ENCODE measurements around the gene GMPPA.
A peak's percentile ranks its signal among the peaks of the same experiment; 100 is the strongest.

GMPPA gene

DNA sequence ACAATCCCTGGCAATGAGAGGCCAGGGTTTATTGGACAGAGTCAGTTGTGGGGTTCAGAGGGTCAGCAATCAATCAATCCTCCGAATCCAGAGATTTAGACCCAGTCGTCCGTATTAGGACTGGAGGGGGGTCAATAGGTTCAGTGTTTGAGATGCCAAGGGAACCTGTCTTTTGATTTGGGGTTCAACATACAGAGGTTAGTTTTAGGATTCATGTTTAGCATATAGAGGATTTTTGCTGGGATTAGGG lies 292 bp downstream of the GMPPA start:
- Histone ChIP-seq H3K4me1 (ENCODE audit: insufficient read depth, low read length) (peaks cover 39% of the 10 kb centered on the region), H3K9ac (ENCODE audit: low read length) (peak overlapping the region; percentile 89), H3K36me3 (ENCODE audit: insufficient read depth, low read length) (peaks cover 18% of the 10 kb centered on the region), H3K27me3 (ENCODE audit: control insufficient read depth in 1 of 2, insufficient read depth in 2 of 2, low read length in 2 of 2) (no peaks in the 10 kb centered on the region), H3K27ac (ENCODE audit: low read depth, low read length) (peak overlapping the region; percentile 95), H3K4me3 (ENCODE audit: low read depth in 1 of 2, low read length in 2 of 2) (peak overlapping the region; percentile 49 to 83), H3K9me3 (ENCODE audit: low read length) (no peaks in the 10 kb centered on the region)

DNA sequence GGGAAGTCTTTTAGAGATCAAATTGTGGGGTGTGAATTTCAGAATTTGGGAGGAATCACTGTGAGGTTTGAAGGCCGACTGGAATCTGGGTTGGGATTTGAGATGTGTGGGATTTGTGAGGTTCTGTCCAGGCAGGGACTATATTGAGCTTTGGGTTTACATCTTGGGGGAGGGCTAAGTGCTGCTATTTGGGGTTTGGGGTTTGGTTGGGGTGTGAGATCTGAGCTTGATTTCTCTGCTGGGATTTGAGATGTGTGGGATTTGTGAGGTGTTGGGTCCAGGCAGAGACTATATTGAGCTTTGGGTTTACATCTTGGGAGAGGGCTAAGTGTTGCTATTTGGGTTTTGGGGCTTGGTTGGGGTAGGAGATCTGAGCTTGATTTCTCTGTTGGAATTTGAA lies 864 bp downstream of the GMPPA start:
- no peak overlapping the region for H3K27ac ChIP-seq (ENCODE audit: low read depth, low read length)
- no peaks in the 10 kb centered on the region for H3K9me3 ChIP-seq (ENCODE audit: low read length)
- peak overlapping the region in 1 of 2 donors; percentile 83 for H3K4me3 ChIP-seq (ENCODE audit: low read depth in 1 of 2, low read length in 2 of 2)
- peaks cover 39% of the 10 kb centered on the region for H3K4me1 ChIP-seq (ENCODE audit: insufficient read depth, low read length)
- no peak overlapping the region for H3K9ac ChIP-seq (ENCODE audit: low read length)
- H3K36me3 ChIP-seq (ENCODE audit: insufficient read depth, low read length) = peaks cover 24% of the 10 kb centered on the region
- H3K27me3 ChIP-seq (ENCODE audit: control insufficient read depth in 1 of 2, insufficient read depth in 2 of 2, low read length in 2 of 2) = no peaks in the 10 kb centered on the region

DNA sequence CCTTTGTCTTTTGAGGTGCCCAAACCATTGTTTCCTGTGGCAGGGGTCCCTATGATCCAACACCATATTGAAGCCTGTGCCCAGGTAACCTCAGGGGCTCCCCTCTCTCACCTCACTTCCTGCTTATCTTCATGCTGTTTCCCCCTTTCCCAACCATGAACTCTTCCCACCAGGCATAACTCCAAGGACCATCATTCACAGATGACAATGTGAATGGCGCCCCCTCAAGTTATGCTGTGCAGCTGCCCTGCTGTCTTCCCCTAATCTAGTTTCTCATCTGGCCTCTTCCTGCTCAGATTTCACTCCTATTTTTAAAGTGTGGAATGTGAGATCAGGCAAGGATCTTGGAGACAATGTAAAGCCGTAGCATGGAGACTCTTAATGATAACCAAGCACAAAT lies 1.4 kb downstream of the GMPPA start:
- no peaks in the 10 kb centered on the region for H3K27me3 ChIP-seq (ENCODE audit: control insufficient read depth in 1 of 2, insufficient read depth in 2 of 2, low read length in 2 of 2)
- peaks cover 35% of the 10 kb centered on the region for H3K4me1 ChIP-seq (ENCODE audit: insufficient read depth, low read length)
- H3K9ac ChIP-seq (ENCODE audit: low read length) = no peak overlapping the region
- no peak overlapping the region for H3K4me3 ChIP-seq (ENCODE audit: low read depth in 1 of 2, low read length in 2 of 2)
- H3K27ac ChIP-seq (ENCODE audit: low read depth, low read length) = no peak overlapping the region
- H3K9me3 ChIP-seq (ENCODE audit: low read length) = no peaks in the 10 kb centered on the region
- H3K36me3 ChIP-seq (ENCODE audit: insufficient read depth, low read length) = peaks cover 30% of the 10 kb centered on the region

DNA sequence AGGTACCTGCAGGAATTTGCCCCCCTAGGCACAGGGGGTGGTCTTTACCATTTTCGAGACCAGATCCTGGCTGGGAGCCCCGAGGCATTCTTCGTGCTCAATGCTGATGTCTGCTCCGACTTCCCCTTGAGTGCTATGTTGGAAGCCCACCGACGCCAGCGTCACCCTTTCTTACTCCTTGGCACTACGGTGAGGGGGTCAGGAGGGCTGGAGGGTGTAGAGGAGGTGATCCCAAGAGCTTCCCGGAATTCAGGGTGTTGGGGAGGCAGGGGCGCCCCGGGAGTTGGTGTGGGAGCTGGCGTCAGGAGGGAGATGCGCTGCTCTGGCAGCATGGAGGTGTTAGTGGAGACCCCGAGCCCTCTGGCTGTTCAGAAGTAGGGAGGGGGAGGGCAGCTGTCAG lies 3.2 kb downstream of the GMPPA start:
- peaks cover 43% of the 10 kb centered on the region for H3K36me3 ChIP-seq (ENCODE audit: insufficient read depth, low read length)
- peaks cover 20% of the 10 kb centered on the region for H3K4me1 ChIP-seq (ENCODE audit: insufficient read depth, low read length)
- H3K9ac ChIP-seq (ENCODE audit: low read length) = no peak overlapping the region
- H3K9me3 ChIP-seq (ENCODE audit: low read length) = no peaks in the 10 kb centered on the region
- H3K27ac ChIP-seq (ENCODE audit: low read depth, low read length) = no peak overlapping the region
- no peak overlapping the region for H3K4me3 ChIP-seq (ENCODE audit: low read depth in 1 of 2, low read length in 2 of 2)
- H3K27me3 ChIP-seq (ENCODE audit: control insufficient read depth in 1 of 2, insufficient read depth in 2 of 2, low read length in 2 of 2) = no peaks in the 10 kb centered on the region

DNA sequence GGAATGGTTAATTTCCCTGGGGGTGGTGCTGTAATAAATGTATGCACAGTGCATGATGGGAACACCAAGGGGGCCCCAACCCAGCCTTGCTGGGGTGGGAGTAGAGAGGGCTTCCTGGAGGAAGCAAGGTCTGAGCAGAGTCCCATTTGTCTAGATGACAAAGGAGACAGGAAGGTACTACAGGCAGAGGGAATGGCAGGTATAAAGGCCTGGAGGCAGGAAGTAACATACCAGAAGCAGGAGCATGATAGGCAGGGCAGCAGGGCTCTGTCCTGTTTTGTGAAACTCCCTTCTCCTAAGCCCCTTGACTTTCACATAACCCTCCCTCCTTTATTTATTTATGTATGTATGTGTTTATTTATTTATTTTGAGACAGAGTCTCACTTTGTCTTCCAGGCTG lies 3.9 kb downstream of the GMPPA start:
- Histone ChIP-seq H3K4me3 (ENCODE audit: low read depth in 1 of 2, low read length in 2 of 2) (no peak overlapping the region), H3K9me3 (ENCODE audit: low read length) (no peaks in the 10 kb centered on the region), H3K9ac (ENCODE audit: low read length) (no peak overlapping the region), H3K36me3 (ENCODE audit: insufficient read depth, low read length) (peaks cover 43% of the 10 kb centered on the region), H3K27me3 (ENCODE audit: control insufficient read depth in 1 of 2, insufficient read depth in 2 of 2, low read length in 2 of 2) (no peaks in the 10 kb centered on the region), H3K4me1 (ENCODE audit: insufficient read depth, low read length) (peaks cover 12% of the 10 kb centered on the region), H3K27ac (ENCODE audit: low read depth, low read length) (no peak overlapping the region)

DNA sequence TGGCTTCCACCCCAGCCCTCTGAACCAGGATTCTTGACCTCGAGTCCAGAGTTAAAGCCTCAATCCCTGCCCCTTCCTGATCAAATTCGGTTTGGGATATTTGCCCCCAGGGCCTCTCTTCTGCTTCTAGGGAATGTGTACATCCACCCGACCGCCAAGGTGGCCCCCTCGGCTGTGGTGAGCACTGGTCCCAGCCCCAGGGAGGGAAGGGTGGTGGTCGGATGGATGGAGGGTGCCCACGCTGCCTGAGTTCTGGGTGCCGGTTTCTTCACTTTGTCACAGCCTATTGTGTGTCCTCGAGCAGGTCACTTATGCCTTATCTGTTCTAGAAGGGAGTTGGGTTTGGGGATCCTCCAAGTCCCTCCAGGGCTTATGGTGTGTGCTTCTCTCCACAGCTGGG lies 6.9 kb downstream of the GMPPA start:
- peaks cover 13% of the 10 kb centered on the region for H3K4me1 ChIP-seq (ENCODE audit: insufficient read depth, low read length)
- H3K9me3 ChIP-seq (ENCODE audit: low read length) = no peaks in the 10 kb centered on the region
- no peak overlapping the region for H3K9ac ChIP-seq (ENCODE audit: low read length)
- peaks cover 43% of the 10 kb centered on the region for H3K36me3 ChIP-seq (ENCODE audit: insufficient read depth, low read length)
- H3K27ac ChIP-seq (ENCODE audit: low read depth, low read length) = no peak overlapping the region
- H3K4me3 ChIP-seq (ENCODE audit: low read depth in 1 of 2, low read length in 2 of 2) = no peak overlapping the region
- H3K27me3 ChIP-seq (ENCODE audit: control insufficient read depth in 1 of 2, insufficient read depth in 2 of 2, low read length in 2 of 2) = peaks cover 0 to 6% of the 10 kb centered on the region in 2 donors

DNA sequence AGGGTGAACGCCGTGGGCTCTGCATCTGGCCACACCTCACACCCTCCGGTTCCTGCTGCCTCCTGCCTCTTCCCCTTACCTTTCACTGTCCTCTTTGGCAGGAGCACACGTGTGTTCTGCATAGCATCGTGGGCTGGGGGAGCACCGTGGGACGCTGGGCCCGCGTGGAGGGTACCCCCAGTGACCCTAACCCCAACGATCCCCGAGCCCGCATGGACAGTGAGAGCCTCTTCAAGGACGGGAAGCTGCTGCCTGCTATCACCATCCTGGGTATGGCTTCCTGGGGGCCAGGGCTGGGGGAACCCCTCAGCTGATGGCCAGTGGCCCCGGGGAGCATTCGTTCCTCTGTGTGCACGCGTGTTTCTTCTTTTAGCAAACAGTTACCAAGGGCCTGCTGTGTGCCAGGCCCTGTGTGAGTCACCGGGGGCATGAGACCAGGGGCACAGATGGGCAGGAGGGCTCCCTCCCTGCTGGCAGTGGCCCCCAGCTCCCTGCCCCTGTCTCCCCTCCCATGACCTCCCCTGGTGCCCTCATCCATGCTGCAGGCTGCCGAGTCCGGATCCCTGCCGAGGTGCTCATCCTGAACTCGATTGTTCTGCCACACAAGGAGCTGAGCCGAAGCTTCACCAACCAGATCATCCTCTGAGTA lies 7.6 kb downstream of the GMPPA start:
- Histone ChIP-seq H3K36me3 (ENCODE audit: insufficient read depth, low read length) (peaks cover 43% of the 10 kb centered on the region), H3K9me3 (ENCODE audit: low read length) (no peaks in the 10 kb centered on the region), H3K27ac (ENCODE audit: low read depth, low read length) (no peak overlapping the region), H3K9ac (ENCODE audit: low read length) (no peak overlapping the region), H3K4me3 (ENCODE audit: low read depth in 1 of 2, low read length in 2 of 2) (no peak overlapping the region), H3K27me3 (ENCODE audit: control insufficient read depth in 1 of 2, insufficient read depth in 2 of 2, low read length in 2 of 2) (peaks cover 0 to 11% of the 10 kb centered on the region in 2 donors), H3K4me1 (ENCODE audit: insufficient read depth, low read length) (peaks cover 13% of the 10 kb centered on the region)

DNA sequence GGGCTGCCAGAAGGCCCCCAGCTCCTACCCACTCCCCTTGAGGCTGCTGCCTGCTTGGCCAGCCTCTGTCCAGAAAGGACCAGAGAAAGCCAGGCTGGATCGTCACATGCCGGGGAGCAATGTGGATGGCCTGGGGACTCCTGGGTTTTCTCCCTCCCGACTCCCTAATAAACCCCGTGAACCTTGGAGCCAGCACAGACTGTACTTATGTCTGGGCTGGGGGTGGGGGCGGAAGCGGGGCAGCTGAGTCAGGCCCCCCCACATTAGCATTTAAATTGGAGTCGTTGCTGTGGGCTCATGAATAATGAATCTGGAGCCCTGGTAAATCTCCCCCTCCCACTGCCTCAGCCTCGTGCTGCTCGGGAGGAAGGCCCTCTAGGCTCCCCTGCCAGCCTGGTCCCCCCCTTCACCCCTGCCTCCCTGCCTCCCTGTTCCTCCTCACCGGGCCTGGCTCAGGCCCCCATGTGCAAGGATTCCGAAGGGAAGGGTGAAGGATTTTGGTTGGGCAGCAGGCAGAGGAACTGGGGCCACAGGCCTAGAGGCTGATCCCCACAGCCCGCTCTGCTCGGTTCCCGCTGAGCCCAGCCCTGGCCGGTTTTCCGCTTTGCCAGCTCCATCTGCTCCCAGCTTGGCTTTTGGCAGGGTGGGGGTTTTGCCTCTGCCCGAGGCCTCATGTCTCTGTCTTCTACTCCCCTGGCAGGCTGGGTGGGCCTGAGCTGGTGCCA lies 8.3 kb downstream of the GMPPA start:
- Histone ChIP-seq H3K27ac (ENCODE audit: low read depth, low read length) (no peak overlapping the region), H3K27me3 (ENCODE audit: control insufficient read depth in 1 of 2, insufficient read depth in 2 of 2, low read length in 2 of 2) (peaks cover 0 to 11% of the 10 kb centered on the region in 2 donors), H3K4me1 (ENCODE audit: insufficient read depth, low read length) (peaks cover 13% of the 10 kb centered on the region), H3K9ac (ENCODE audit: low read length) (no peak overlapping the region), H3K36me3 (ENCODE audit: insufficient read depth, low read length) (peaks cover 37% of the 10 kb centered on the region), H3K9me3 (ENCODE audit: low read length) (no peaks in the 10 kb centered on the region), H3K4me3 (ENCODE audit: low read depth in 1 of 2, low read length in 2 of 2) (no peak overlapping the region)

DNA sequence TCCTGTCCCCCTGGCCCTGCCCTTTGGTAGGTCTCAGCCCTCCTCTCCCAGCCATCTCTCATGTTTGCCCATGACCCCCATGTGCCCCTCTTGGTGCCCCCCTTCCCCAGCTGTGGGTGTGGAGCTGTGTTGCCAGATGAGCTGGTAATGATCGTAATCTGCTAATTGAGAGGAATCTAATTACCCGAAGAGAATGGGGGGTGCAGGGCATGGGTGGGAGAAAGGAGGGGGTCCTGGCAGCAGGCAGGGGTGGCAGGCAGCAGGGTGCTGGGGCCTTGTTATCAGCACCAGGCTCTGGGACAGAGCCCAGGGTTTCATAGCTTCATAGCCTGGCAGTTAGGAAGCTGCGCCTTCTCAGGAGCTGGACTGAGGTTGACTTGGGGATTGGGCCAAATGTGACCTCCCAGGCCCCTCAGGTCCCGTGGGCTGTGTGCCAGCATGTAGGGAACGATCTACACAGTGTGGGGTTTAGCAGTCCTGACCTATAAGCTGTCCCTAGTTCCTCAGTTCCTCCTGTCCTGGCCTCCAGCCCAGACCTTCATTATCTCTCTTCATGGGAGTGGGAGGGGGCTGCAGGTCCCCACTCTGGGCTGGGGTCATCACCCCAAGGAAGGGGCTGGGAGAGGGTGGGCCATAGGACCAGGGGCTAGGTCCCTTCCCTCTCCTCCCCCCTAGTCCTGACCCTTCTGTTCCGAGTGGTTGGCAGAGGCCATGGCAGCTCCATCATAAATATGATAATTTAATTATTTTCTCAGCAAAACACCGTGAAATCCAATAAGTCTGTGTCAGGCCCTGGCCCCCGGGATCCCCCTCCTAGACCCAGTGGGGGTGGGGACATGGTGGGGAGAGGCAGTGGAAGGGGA lies 9.1 kb downstream of the GMPPA start:
- Histone ChIP-seq H3K27me3 (ENCODE audit: control insufficient read depth in 1 of 2, insufficient read depth in 2 of 2, low read length in 2 of 2) (peaks cover 0 to 15% of the 10 kb centered on the region in 2 donors), H3K4me3 (ENCODE audit: low read depth in 1 of 2, low read length in 2 of 2) (no peak overlapping the region), H3K9ac (ENCODE audit: low read length) (no peak overlapping the region), H3K4me1 (ENCODE audit: insufficient read depth, low read length) (peaks cover 13% of the 10 kb centered on the region), H3K27ac (ENCODE audit: low read depth, low read length) (no peak overlapping the region), H3K9me3 (ENCODE audit: low read length) (no peaks in the 10 kb centered on the region), H3K36me3 (ENCODE audit: insufficient read depth, low read length) (peaks cover 35% of the 10 kb centered on the region)

DNA sequence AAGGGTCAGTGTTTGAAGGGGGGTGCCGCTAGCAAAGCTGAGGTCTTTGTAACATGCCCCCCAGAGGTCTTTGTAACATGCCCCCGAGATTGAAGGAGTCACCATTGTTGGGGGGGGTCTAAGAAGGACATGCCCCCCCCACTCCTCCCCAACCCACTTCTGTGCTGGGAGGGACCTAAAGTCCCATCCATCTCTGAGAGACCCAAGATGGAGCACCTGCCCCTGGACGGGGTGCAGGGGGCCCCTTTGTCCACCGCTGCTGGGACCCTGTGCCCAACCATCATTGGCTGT lies 9.7 kb downstream of the GMPPA start:
- H3K4me1 ChIP-seq (ENCODE audit: insufficient read depth, low read length) = peaks cover 13% of the 10 kb centered on the region
- H3K9ac ChIP-seq (ENCODE audit: low read length) = no peak overlapping the region
- no peak overlapping the region for H3K27ac ChIP-seq (ENCODE audit: low read depth, low read length)
- no peaks in the 10 kb centered on the region for H3K9me3 ChIP-seq (ENCODE audit: low read length)
- peaks cover 31% of the 10 kb centered on the region for H3K36me3 ChIP-seq (ENCODE audit: insufficient read depth, low read length)
- peaks cover 0 to 21% of the 10 kb centered on the region in 2 donors for H3K27me3 ChIP-seq (ENCODE audit: control insufficient read depth in 1 of 2, insufficient read depth in 2 of 2, low read length in 2 of 2)
- no peak overlapping the region for H3K4me3 ChIP-seq (ENCODE audit: low read depth in 1 of 2, low read length in 2 of 2)

DNA sequence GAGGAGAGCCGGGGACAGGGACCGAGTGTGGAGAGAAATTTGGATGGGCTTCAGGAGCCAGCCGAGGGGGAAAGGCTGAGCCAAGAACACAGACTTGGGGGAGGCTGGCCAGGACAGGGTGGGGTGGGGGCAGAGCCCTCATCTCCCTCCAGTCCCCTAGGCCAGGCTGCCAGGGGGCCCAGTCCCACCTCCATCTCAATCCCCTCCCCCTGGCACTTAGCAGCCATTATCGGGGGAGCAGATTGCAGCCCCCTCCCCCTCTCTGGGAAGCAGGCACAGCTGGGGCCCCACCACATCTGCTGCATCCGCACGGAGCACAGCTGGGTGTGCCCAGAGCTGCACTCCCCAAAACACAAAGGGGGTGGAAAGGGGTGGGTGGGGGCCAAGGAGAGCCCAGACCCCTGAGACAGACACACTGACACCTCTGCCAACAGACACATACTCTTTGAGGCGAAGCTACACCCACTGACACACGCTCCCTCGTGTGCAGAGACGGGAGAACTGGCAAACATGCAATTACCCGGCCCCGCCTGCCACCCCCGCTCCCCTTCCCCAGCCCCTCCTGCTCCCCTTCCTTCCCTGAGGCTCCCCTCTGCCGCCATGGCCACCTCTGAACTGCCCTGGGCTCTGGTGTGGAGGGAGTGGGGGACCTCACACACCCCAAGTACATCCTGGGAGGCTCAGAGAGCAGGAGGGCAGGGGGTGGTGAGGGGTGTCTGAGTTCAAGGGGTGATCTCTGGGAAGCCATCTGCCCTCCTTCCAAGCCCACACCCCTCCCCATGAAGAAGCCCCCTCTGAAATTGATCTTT lies 10.5 kb downstream of the GMPPA start:
- Histone ChIP-seq H3K27me3 (ENCODE audit: control insufficient read depth in 1 of 2, insufficient read depth in 2 of 2, low read length in 2 of 2) (peaks cover 0 to 24% of the 10 kb centered on the region in 2 donors), H3K9ac (ENCODE audit: low read length) (no peak overlapping the region), H3K4me3 (ENCODE audit: low read depth in 1 of 2, low read length in 2 of 2) (peak overlapping the region in 1 of 2 donors; percentile 53), H3K4me1 (ENCODE audit: insufficient read depth, low read length) (peaks cover 13% of the 10 kb centered on the region), H3K27ac (ENCODE audit: low read depth, low read length) (no peak overlapping the region), H3K9me3 (ENCODE audit: low read length) (no peaks in the 10 kb centered on the region), H3K36me3 (ENCODE audit: insufficient read depth, low read length) (peaks cover 23% of the 10 kb centered on the region)
